CD4-positive, alpha-beta T cell treated with Interleukin-2 at 100 ng/mL for 4 hours (primary cell): ENCODE measurements around the gene CBR3.

Source experiments
- DNase-seq: peaks from one replicate; pipeline ENCODE4 v3.0.0-alpha.2; 2020; ENCODE audit warnings: low spot score

CBR3 gene

DNA sequence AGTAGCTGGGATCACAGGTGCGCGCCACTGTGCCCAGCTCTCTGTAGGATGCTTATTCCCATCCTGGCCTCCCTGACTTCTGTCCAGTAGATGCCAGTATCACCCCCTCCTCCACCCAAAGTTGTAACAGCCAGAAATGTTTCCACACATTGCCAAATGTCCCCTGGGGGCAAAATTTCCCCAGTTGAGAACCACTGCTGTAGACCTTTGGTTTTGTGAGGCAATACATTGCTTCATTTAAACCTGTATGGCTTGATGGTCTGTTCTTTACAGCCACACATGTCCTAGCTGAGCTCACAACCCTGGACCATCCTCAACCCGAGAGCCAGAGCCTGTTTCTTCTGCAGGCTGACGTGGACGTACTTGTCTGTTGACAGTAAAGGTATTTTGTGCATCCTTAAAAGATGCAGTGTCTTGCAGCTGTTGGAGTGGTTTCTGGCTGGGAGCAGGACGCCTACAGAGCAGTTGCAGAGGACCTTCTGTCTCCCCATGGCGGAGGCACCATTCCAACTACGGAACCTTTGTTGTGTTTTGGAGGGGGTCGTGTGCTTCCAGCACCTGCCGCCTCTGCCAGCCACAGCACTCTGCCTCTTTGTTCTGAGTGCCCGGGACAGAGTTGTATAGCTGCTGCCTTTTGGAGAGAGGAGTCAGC lies 48.4 kb downstream of the CBR3 start:
- DNase-seq: no peak

- DNase-seq: no peak
Measured at GRCh38 chr21:36184545-36184944, 49.7 kb downstream of the CBR3 start.

DNA sequence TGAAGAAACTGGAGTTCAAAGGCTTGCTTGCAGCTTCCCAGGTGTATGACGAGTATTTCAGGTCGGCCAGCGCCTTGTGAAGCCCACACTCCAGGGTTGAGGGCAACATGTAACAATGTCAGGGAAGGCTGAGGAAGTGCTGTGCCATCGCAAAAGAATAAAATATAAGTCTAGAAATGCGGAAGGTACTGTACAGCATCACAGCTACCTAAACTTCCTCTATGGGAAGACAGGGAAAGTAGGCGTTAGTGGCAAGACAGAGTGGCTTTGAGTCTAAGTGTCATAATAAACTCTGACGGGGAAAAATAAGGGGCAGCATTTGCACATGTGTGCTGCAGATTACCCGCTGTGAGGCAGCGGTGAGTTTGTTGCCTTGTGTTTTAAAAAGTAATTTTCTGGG lies 50.6 kb downstream of the CBR3 start:
- no peak for DNase-seq

- DNase-seq: no peak
Measured at GRCh38 chr21:36186081-36186480, 51.2 kb downstream of the CBR3 start.

DNA sequence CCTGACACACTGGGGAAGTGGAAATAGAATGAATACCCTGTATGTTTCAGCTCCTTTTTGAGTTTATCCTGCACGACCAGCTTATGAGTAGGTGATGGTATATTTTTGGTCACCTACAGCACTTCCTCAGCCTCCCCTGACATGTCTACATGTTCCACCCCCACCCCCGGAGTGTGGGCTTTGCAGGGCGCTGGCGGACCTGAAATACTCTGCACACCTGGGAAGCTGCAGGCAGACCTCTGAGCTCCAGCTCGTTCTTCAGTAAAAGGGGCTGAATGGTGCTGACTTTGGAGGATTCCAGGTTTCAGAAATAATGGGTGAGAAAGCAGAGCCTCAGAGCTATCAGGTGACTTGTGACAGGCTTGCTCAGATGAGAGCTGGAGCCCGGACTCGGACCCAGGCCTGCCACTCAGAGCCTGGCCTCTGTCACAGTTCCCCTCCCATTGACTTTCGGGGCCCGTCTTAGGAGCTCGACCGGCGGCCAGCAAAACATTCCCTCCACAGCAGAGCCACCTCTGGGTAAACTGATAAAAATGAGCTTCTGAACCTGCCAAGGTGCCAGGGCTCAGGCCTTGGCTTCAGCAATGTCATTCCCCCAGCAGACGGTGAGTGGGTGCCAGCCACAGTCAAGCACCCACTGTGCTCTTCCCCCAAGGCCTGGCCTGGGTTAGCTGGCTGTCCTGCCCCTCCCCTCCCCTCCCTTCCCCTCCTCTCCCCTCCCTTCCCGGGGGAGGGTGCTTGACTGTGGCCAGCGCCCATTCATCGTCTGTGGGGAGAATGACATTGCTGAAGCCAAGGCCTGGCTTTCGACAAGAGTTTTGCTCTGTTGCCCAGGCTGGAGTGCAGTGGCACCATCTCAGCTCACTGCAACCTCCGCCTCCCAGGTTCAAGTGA lies 51.9 kb downstream of the CBR3 start:
- DNase-seq: no peak

DNA sequence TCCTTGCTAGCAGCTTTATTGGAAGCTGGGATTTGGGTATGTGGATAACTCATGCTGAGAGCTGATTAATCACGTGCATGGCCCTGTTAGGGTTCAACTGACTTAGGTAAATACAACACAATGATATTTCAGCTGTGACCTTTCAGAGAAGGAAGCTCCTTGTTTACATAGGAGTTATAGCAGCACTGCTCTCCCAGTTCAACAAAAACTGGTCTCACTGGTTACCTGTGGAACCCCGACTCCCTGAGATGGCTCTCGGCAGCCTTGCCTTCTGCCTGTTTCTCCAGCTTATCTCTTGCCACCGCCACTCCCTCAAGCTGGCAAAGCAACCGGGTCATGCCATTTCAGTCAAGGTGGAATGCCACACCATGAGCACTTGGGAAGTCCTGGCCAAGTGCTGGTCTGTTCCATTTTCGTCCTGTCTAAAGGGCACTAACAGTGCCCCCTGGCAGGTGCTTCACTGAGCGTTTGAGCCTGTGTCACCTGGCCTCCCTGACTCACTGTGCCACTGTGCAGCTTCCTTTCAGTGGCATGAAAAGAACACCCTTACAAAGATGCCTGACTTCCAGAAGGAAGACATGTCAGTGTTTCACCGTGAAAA lies 53.3 kb downstream of the CBR3 start:
- no peak for DNase-seq

DNA sequence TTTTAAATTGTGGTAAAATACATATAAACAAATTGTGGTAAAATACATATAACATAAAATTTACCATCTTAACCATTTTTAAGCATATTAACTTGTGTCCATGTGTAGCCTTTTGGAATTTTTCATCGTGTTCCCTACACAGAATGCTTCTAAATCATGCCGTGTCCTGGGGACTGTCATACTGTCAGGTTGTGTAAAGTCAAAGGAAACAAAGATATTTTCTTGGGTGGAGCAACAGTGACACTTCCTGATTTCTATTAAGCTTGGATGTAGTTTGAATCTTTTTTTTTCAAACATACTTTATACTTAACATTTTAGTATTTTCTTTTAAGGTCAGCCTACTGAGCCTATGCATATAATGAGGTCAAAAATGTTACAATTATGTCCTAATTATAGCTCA lies 54.1 kb downstream of the CBR3 start:
- DNase-seq: no peak

- DNase-seq: no peak
Measured at GRCh38 chr21:36190736-36191135, 55.9 kb downstream of the CBR3 start.

- DNase-seq: no peak
Measured at GRCh38 chr21:36193200-36193599, 58.3 kb downstream of the CBR3 start.

- DNase-seq: no peak
Measured at GRCh38 chr21:36194024-36194423, 59.1 kb downstream of the CBR3 start.

GRCh38 chr21:36195613-36196012 lies 60.7 kb downstream of the CBR3 start:
- DNase-seq: no peak
